SK-N-SH (cell line): ENCODE measurements around the gene EIF3D. TPM values are rescaled to one million over a fixed set of nuclear protein-coding genes. Genes with fewer than 3 reads are reported as not detected.

Source experiments
- CTCF ChIA-PET: fragments of 300-600, 350-600 bp; formaldehyde crosslinking; extraction: SDS; loops from one replicate; lab custom pipeline; 2021; lab: Yijun Ruan, JAX
- POLR2A ChIA-PET: fragments of 350-600 bp; sonication (Branson Sonifier 250); formaldehyde crosslinking; extraction: SDS; loops from one replicate; lab custom pipeline; 2020; ENCODE audit warnings: antibody characterized with exemption, inconsistent platforms; lab: Yijun Ruan, JAX
- DNase-seq: peaks from one replicate; pipeline ENCODE4 v3.0.0; 2012
- H2AFZ ChIP-seq: fragments of 200-600 bp; sonication (generic); 2 replicates; pipeline ENCODE4 v1.8.1; 2016; ENCODE audit warnings: antibody characterized with exemption, mild to moderate bottlenecking, low read depth
- H3F3A ChIP-seq: fragments of 200-600 bp; sonication (generic); replicated peaks from 2 replicates; pipeline ENCODE3; 2016; ENCODE audit warnings: antibody characterized with exemption, mild to moderate bottlenecking; ENCODE audit not compliant: insufficient read depth
- H3K27ac ChIP-seq, 2 experiments: fragments of 200-500 bp in 1 of 2; fragments of 200-600 bp in 1 of 2; sonication (Bioruptor generic) in 1 of 2; sonication (generic), shearing (Covaris generic) in 1 of 2; 2 replicates each; pipeline versions ENCODE4 v1.5.1 to v1.6.1; 2014 to 2016; ENCODE audit warnings: low read depth in 2 of 2, inconsistent platforms in 1 of 2, low read length in 1 of 2, mild to moderate bottlenecking in 1 of 2, mixed read lengths in 1 of 2
- H3K27me3 ChIP-seq: fragments of 200-600 bp; sonication (generic), shearing (Covaris generic); 2 replicates; pipeline ENCODE4 v1.6.1; 2016; ENCODE audit warnings: mixed run types; ENCODE audit not compliant: insufficient read depth
- H3K36me3 ChIP-seq, 2 experiments: fragments of 200-500 bp in 1 of 2; fragments of 200-600 bp in 1 of 2; sonication (Bioruptor generic) in 1 of 2; sonication (generic) in 1 of 2; replicated peaks in 1 of 2; 2 replicates each; pipeline versions ENCODE3 to v1.5.1; 2014 to 2016; ENCODE audit warnings: low read length in 1 of 2, mild to moderate bottlenecking in 1 of 2; ENCODE audit not compliant: insufficient read depth in 2 of 2, control insufficient read depth in 1 of 2
- H3K4me1 ChIP-seq, 2 experiments: fragments of 200-500 bp in 1 of 2; fragments of 200-600 bp in 1 of 2; sonication (Bioruptor generic) in 1 of 2; sonication (generic), shearing (Covaris generic) in 1 of 2; 2 replicates each; pipeline versions ENCODE4 v1.5.1 to v1.6.1; 2014 to 2016; ENCODE audit warnings: low read depth in 1 of 2, low read length in 1 of 2, mixed run types in 1 of 2; ENCODE audit not compliant: insufficient read depth in 2 of 2, control insufficient read depth in 1 of 2
- H3K4me2 ChIP-seq: fragments of 200-600 bp; sonication (generic), shearing (Covaris generic); 2 replicates; pipeline ENCODE4 v1.6.1; 2017; ENCODE audit warnings: mixed run types
- H3K4me3 ChIP-seq, 2 experiments: fragments of 200-500 bp in 1 of 2; fragments of 200-600 bp in 1 of 2; sonication (Bioruptor generic) in 1 of 2; sonication (generic), shearing (Covaris generic) in 1 of 2; 2 replicates each; pipeline versions ENCODE4 v1.5.1 to v1.8.1; 2014 to 2016; ENCODE audit warnings: low read depth in 2 of 2, inconsistent platforms in 1 of 2, low read length in 1 of 2, mild to moderate bottlenecking in 1 of 2, mixed read lengths in 1 of 2, moderate library complexity in 1 of 2
- H3K79me2 ChIP-seq: fragments of 200-600 bp; sonication (generic); 2 replicates; pipeline ENCODE4 v1.8.1; 2017; ENCODE audit warnings: mild to moderate bottlenecking; ENCODE audit not compliant: insufficient read depth
- H3K9ac ChIP-seq: fragments of 200-600 bp; sonication (generic); 2 replicates; pipeline ENCODE4 v1.6.1; 2017; ENCODE audit warnings: mixed run types
- H3K9me2 ChIP-seq: fragments of 200-600 bp; sonication (generic); 2 replicates; pipeline ENCODE4 v1.6.1; 2017; ENCODE audit warnings: mixed run types
- H3K9me3 ChIP-seq: fragments of 200-600 bp; sonication (generic); 2 replicates; pipeline ENCODE4 v1.6.1; 2017; ENCODE audit warnings: mixed run types, mild to moderate bottlenecking, moderate library complexity
- H4K20me1 ChIP-seq: fragments of 200-600 bp; sonication (generic); 2 replicates; pipeline ENCODE4 v1.6.1; 2017; ENCODE audit warnings: mild to moderate bottlenecking, mixed run types; ENCODE audit not compliant: insufficient read depth
- CHD2 ChIP-seq: fragments of 150-350 bp; IDR thresholded peaks from 2 replicates; pipeline ENCODE4 v1.6.1; 2018; ENCODE audit warnings: low read length; ENCODE audit not compliant: partially characterized antibody
- ELF1 ChIP-seq: IDR thresholded peaks from 2 replicates; pipeline ENCODE4 v1.4.0; 2012
- EZH2phosphoT487 ChIP-seq: fragments of 200-600 bp; sonication (generic); IDR thresholded peaks from 2 replicates; pipeline ENCODE4 v1.6.1; 2017; ENCODE audit warnings: low read depth, mixed run types, mild to moderate bottlenecking, antibody characterized with exemption, moderate library complexity, borderline replicate concordance
- FOSL2 ChIP-seq: IDR thresholded peaks from 2 replicates; pipeline ENCODE4 v1.4.0; 2012; ENCODE audit warnings: low read depth, mild to moderate bottlenecking, moderate library complexity, borderline replicate concordance
- FOXJ3 ChIP-seq: sonication (generic); formaldehyde crosslinking; IDR thresholded peaks from 2 replicates; pipeline ENCODE4 v1.5.1; 2020; ENCODE audit warnings: mild to moderate bottlenecking, missing genetic modification reagents
- FOXM1 ChIP-seq: IDR thresholded peaks from 2 replicates; pipeline ENCODE4 v1.4.0; 2012; ENCODE audit warnings: low read depth, mild to moderate bottlenecking
- GABPA ChIP-seq: IDR thresholded peaks from 2 replicates; pipeline ENCODE4 v1.4.0; 2012; ENCODE audit warnings: low read depth, mild to moderate bottlenecking
- GATA2 ChIP-seq: sonication (generic); formaldehyde crosslinking; IDR thresholded peaks from 2 replicates; pipeline ENCODE4 v1.5.0; 2020; ENCODE audit warnings: mild to moderate bottlenecking, missing genetic modification reagents
- MEF2A ChIP-seq: IDR thresholded peaks from 2 replicates; pipeline ENCODE4 v1.4.0; 2012; ENCODE audit warnings: low read depth, borderline replicate concordance
- NFIC ChIP-seq: IDR thresholded peaks from 2 replicates; pipeline ENCODE4 v1.4.0; 2012; ENCODE audit warnings: borderline replicate concordance
- NRF1 ChIP-seq: IDR thresholded peaks from 2 replicates; pipeline ENCODE4 v1.6.1; 2012; ENCODE audit warnings: low read depth, mild to moderate bottlenecking, low read length
- POLR2AphosphoS5 ChIP-seq: IDR thresholded peaks from 2 replicates; pipeline ENCODE4 v1.6.1; 2012; ENCODE audit warnings: low read depth, low read length
- RCOR1 ChIP-seq: fragments of 150-350 bp; IDR thresholded peaks from 2 replicates; pipeline ENCODE4 v1.6.1; 2017; ENCODE audit warnings: antibody characterized with exemption, low read length
- RFX5 ChIP-seq: IDR thresholded peaks from 2 replicates; pipeline ENCODE4 v1.6.1; 2012; ENCODE audit warnings: mild to moderate bottlenecking, improper control_type of control experiment, low read length
- RXRA ChIP-seq: IDR thresholded peaks from 2 replicates; pipeline ENCODE4 v1.4.0; 2012; ENCODE audit warnings: low read depth, mild to moderate bottlenecking, borderline replicate concordance
- SIN3A ChIP-seq: IDR thresholded peaks from 2 replicates; pipeline ENCODE4 v1.6.1; 2012; ENCODE audit warnings: low read depth, mild to moderate bottlenecking, low read length, moderate library complexity, borderline replicate concordance
- SMC3 ChIP-seq: IDR thresholded peaks from 2 replicates; pipeline ENCODE4 v1.6.1; 2012; ENCODE audit warnings: low read depth, low read length, improper control_type of control experiment
- TAF1 ChIP-seq: IDR thresholded peaks from 2 replicates; pipeline ENCODE4 v1.6.1; 2012; ENCODE audit warnings: low read depth, mild to moderate bottlenecking, low read length, moderate library complexity, borderline replicate concordance
- YY1 ChIP-seq: IDR thresholded peaks from 2 replicates; pipeline ENCODE4 v1.4.0; 2012; ENCODE audit warnings: low read depth, mild to moderate bottlenecking
- ZBTB33 ChIP-seq: IDR thresholded peaks from 2 replicates; pipeline ENCODE4 v1.4.0; 2012; ENCODE audit warnings: low read depth, borderline replicate concordance
- WGBS: methylation state at CpG from one replicate; pipeline ENCODE4 v1.1.6; 2017; ENCODE audit warnings: low lambda C conversion rate; 5-methylcytosine and 5-hydroxymethylcytosine counted together
- polyA plus RNA-seq, 3 experiments: library from polyadenylated mRNA; depleted of rRNA; stranded (reverse); fragments of >200 nt; gene quantifications; 2 replicates each; pipeline ENCODE4 v1.2.3, GENCODE V29; 2012
- TF ChIP-seq, protein P1 (sequence below): IDR thresholded peaks from 2 replicates; pipeline ENCODE4; 2012
- TF ChIP-seq, protein P2 (sequence below): fragments of 150-350 bp; IDR thresholded peaks from 2 replicates; pipeline ENCODE4 v1.6.1; 2016; ENCODE audit warnings: mild to moderate bottlenecking, low read depth, low read length

Gene EIF3D
- polyA plus RNA-seq, 1 of the 3 experiments (the other 2 are of a cell fraction) = 423 TPM

DNA sequence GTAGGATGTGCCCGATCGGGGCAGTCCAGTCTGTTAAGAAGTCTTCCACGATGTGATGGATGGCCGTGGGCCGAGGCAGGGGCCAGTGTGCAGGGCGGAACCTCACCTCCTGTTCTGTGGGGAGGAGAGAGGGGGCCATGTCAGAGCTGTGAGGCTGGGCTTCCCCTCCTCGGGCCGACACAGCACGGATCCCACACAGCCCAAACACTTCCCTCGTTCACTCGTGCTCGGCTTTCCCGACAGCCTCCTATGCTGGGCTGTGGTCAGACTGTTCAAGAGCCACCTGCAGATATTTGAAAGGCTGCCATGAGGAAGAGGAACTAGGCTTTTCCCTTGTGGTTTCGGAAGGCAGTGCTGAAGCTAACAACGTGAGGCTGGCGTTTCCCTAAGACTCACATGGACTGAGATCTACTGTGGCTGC is 35.3 kb downstream of the EIF3D start:
- Histone ChIP-seq H3K4me3 (no peak overlapping the region), H4K20me1 (no peaks in the 10 kb centered on the region), H3K36me3 (peaks cover 3 to 21% of the 10 kb centered on the region in 2 experiments), H3F3A (no peaks in the 10 kb centered on the region), H2AFZ (no peak overlapping the region), H3K9ac (no peak overlapping the region), H3K4me2 (no peak overlapping the region), H3K27me3 (no peaks in the 10 kb centered on the region), H3K79me2 (no peaks in the 10 kb centered on the region), H3K27ac (no peak overlapping the region), H3K4me1 (no peaks in the 10 kb centered on the region), H3K9me3 (no peaks in the 10 kb centered on the region), H3K9me2 (no peaks in the 10 kb centered on the region)
- CTCF ChIA-PET = interaction anchor here (1.4 to 3.7 kb wide), 3 partner anchors 23 to 207 kb away, joined by 5 to 11 read pairs (median 6); no protein-coding TSS in a partner anchor
- 73% methylated on average over 4 of the region's 16 CpGs for WGBS
- TF ChIP-seq TAF1 (no peak), NFIC (no peak), CHD2 (no peak), EZH2phosphoT487 (no peak), RFX5 (no peak), RCOR1 (no peak), NRF1 (no peak), SIN3A (no peak), MEF2A (no peak), FOSL2 (no peak), ELF1 (no peak)
- TF ChIP-seq, protein P1, sequence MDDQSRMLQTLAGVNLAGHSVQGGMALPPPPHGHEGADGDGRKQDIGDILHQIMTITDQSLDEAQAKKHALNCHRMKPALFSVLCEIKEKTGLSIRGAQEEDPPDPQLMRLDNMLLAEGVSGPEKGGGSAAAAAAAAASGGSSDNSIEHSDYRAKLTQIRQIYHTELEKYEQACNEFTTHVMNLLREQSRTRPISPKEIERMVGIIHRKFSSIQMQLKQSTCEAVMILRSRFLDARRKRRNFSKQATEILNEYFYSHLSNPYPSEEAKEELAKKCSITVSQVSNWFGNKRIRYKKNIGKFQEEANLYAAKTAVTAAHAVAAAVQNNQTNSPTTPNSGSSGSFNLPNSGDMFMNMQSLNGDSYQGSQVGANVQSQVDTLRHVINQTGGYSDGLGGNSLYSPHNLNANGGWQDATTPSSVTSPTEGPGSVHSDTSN = no peak
- no peak for DNase-seq
- POLR2A ChIA-PET = no interaction called here

- no peak for TF ChIP-seq ZBTB33
- no peak for TF ChIP-seq POLR2AphosphoS5
- no peak for TF ChIP-seq NRF1
- no peak for TF ChIP-seq GATA2
- no peak for TF ChIP-seq FOXM1
- TF ChIP-seq TAF1 = no peak
- TF ChIP-seq MEF2A = no peak
- TF ChIP-seq, protein P2, sequence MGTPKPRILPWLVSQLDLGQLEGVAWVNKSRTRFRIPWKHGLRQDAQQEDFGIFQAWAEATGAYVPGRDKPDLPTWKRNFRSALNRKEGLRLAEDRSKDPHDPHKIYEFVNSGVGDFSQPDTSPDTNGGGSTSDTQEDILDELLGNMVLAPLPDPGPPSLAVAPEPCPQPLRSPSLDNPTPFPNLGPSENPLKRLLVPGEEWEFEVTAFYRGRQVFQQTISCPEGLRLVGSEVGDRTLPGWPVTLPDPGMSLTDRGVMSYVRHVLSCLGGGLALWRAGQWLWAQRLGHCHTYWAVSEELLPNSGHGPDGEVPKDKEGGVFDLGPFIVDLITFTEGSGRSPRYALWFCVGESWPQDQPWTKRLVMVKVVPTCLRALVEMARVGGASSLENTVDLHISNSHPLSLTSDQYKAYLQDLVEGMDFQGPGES = no peak
- TF ChIP-seq YY1 = no peak
- TF ChIP-seq SMC3 = no peak
- TF ChIP-seq, protein P1 = no peak
- no peak for TF ChIP-seq NFIC
- TF ChIP-seq FOXJ3 (CRISPR knock-in tag) = no peak
- no peak for TF ChIP-seq RXRA
- TF ChIP-seq GABPA = no peak
- no peak for TF ChIP-seq RFX5
- no peaks in the 10 kb centered on the region for H4K20me1 ChIP-seq
- ChIA-PET CTCF (interaction anchor here (1.0 to 1.9 kb wide), 2 partner anchors 190 to 192 kb away, joined by 3 to 6 read pairs; no protein-coding TSS in a partner anchor), POLR2A (no interaction called here)
- no peak for DNase-seq
- H3K4me2 ChIP-seq = no peak overlapping the region
- H3K9me2 ChIP-seq = no peaks in the 10 kb centered on the region
- peaks cover 4 to 17% of the 10 kb centered on the region in 2 experiments for H3K36me3 ChIP-seq
- H3K4me1 ChIP-seq = no peaks in the 10 kb centered on the region
- no peaks in the 10 kb centered on the region for H3F3A ChIP-seq
- no peaks in the 10 kb centered on the region for H3K79me2 ChIP-seq
- H3K4me3 ChIP-seq = no peak overlapping the region
- 100% methylated on average over 2 of the region's 5 CpGs for WGBS
- H3K27me3 ChIP-seq = no peaks in the 10 kb centered on the region
- no peak overlapping the region for H3K27ac ChIP-seq
- no peak overlapping the region for H2AFZ ChIP-seq
- H3K9ac ChIP-seq = no peak overlapping the region
- no peaks in the 10 kb centered on the region; the same call in 1 of the 2 replicates for H3K9me3 ChIP-seq
These were observed 36.9 kb downstream of the EIF3D start for GRCh38 chr22:36492109-36492508.
